ENCODE data around the gene TRIM54. TPM values are rescaled to one million over a fixed set of nuclear protein-coding genes. Genes with fewer than 3 reads are reported as not detected.

Gene TRIM54
- total and polyA plus RNA-seq, 2 of the 8 experiments (the other 6 are each of a cell fraction or from before 2014, with no cell fraction given) = 3.9 to 5.8 TPM

GRCh38 chr2:27245626-27246025, 36.6 kb upstream of the TRIM54 start:
- no peak overlapping the region for H3K4me3 ChIP-seq (ENCODE audit: extremely low read depth in 1 of 4, insufficient read depth in 2 of 4, low read depth in 3 of 4, low read length in 4 of 4)
- peaks cover 4 to 7% of the 10 kb centered on the region in 2 experiments for H4K20me1 ChIP-seq (replicated peaks in 1 of 2; ENCODE audit: control insufficient read depth in 1 of 2, insufficient read depth in 2 of 2, low read length in 2 of 2)
- DNase-seq (ENCODE audit: low read depth in 1 of 2, low spot score in 2 of 2) (no peak), FAIRE-seq (no peak)
- no peak overlapping the region for H3K56ac ChIP-seq (replicated peaks; ENCODE audit: insufficient read length, low read depth, low read length)
- H3K23ac ChIP-seq (ENCODE audit: insufficient read length) = no peak overlapping the region
- H2AFZ ChIP-seq (ENCODE audit: low read length) = no peak overlapping the region
- no peak overlapping the region for H4K8ac ChIP-seq (ENCODE audit: extremely low read depth, insufficient read depth, low read length)
- H3K36me3 ChIP-seq (ENCODE audit: control insufficient read depth in 2 of 4, insufficient read depth in 4 of 4, low read length in 3 of 4) = peaks cover 26 to 41% (median 40%) of the 10 kb centered on the region in 4 experiments
- no peak overlapping the region for H3K14ac ChIP-seq (ENCODE audit: insufficient read length)
- TF ChIP-seq USF2 (IDR thresholded peaks at IDR 0.05; ENCODE audit: low read length) = no peak
- no peak for TF ChIP-seq MAFK (IDR thresholded peaks at IDR 0.05; ENCODE audit: low read depth, low read length)
- no peak for TF ChIP-seq SIN3A (conservative IDR thresholded peaks at IDR 0.05 in 1 of 2, IDR thresholded peaks at IDR 0.05 in 1 of 2; ENCODE audit: low read depth in 1 of 2, low read length in 2 of 2)
- no peak for TF ChIP-seq NANOG (IDR thresholded peaks at IDR 0.05; ENCODE audit: insufficient read depth, low read depth, low read length, poor library complexity, severe bottlenecking)
- H3K9ac ChIP-seq (replicated peaks in 1 of 4; ENCODE audit: extremely low read depth in 1 of 4, low read depth in 3 of 4, low read length in 3 of 4) = no peak overlapping the region
- ChIA-PET POLR2A (ENCODE audit: partially characterized antibody) (interaction anchor here (1.4 to 32.6 kb wide), 5 partner anchors 12 to 54 kb away, joined by 3 to 835 read pairs (median 51); partner anchors contain the start of genes CAD, DNAJC5G and TRIM54), CTCF (ENCODE audit: partially characterized antibody) (interaction anchor here (0.6 to 3.4 kb wide), 5 partner anchors 27 to 84 kb away, joined by 3 to 19 read pairs (median 3); no protein-coding TSS in a partner anchor)
- H4K5ac ChIP-seq (ENCODE audit: insufficient read length, low read depth, low read length) = no peak overlapping the region
- no peak overlapping the region for H2BK5ac ChIP-seq (ENCODE audit: low read depth, low read length)
- H3K27me3 ChIP-seq (replicated peaks in 1 of 4; ENCODE audit: control insufficient read depth in 3 of 4, extremely low read depth in 1 of 4, insufficient read depth in 3 of 4, low read length in 3 of 4) = 0 out of 7 replicates have a peak, but pooled peaks cover 0 to 2% (median 0%) of the 10 kb centered on the region in 4 experiments
- H2BK15ac ChIP-seq (ENCODE audit: low read length) = no peak overlapping the region
- H4K91ac ChIP-seq (replicated peaks; ENCODE audit: insufficient read length, low read length) = no peak overlapping the region
- H3K4me1 ChIP-seq (replicated peaks in 1 of 4; ENCODE audit: control insufficient read depth in 3 of 4, insufficient read depth in 4 of 4, low read length in 3 of 4) = peaks cover 0 to 4% (median 2%) of the 10 kb centered on the region in 4 experiments; a peak in 6 of 7 replicates
- no peaks in the 10 kb centered on the region for H3K9me3 ChIP-seq (ENCODE audit: insufficient read depth in 2 of 2, low read depth in 1 of 2, low read length in 1 of 2)
- 93% methylated on average over 4 of the region's 4 CpGs; no CpG with 5 or more reads in 1 of the 2 experiments for WGBS, 2 experiments (ENCODE audit: extremely low coverage in 1 of 2, insufficient coverage in 1 of 2, insufficient read length in 1 of 2, insufficient replicate concordance in 2 of 2, low coverage in 1 of 2, low lambda C conversion rate in 2 of 2, missing lambda C conversion rate in 1 of 2)
- H3K27ac ChIP-seq (ENCODE audit: low read depth, low read length) = no peak overlapping the region
- H3K79me2 ChIP-seq (ENCODE audit: control insufficient read depth in 1 of 2, insufficient read depth in 2 of 2, low read length in 2 of 2) = no peaks in the 10 kb centered on the region
- H3K4me2 ChIP-seq (ENCODE audit: insufficient read depth in 1 of 2, low read depth in 2 of 2, low read length in 2 of 2) = no peak overlapping the region
- H3K18ac ChIP-seq (ENCODE audit: extremely low read depth, low read length) = no peak overlapping the region
- no peak overlapping the region for H2BK12ac ChIP-seq (ENCODE audit: low read depth, low read length)
- no peak overlapping the region for H3K4ac ChIP-seq (replicated peaks; ENCODE audit: insufficient read length, low read depth, low read length)
- H2AK5ac ChIP-seq (ENCODE audit: low read depth, low read length) = no peak overlapping the region
- H2BK20ac ChIP-seq (ENCODE audit: low read length) = no peak overlapping the region
- no peak overlapping the region for H2BK120ac ChIP-seq (replicated peaks; ENCODE audit: low read depth, low read length)
- H3K23me2 ChIP-seq (ENCODE audit: low read depth, low read length) = no peaks in the 10 kb centered on the region
- H3K79me1 ChIP-seq (ENCODE audit: low read depth, low read length) = no peaks in the 10 kb centered on the region

All from H1 (cell line).